ENCODE measurements around the gene RELT.

- TF ChIP-seq EZH2 (IDR thresholded peaks at IDR 0.05; ENCODE audit: low read depth, unreplicated experiment), result no peak
- TF ChIP-seq, protein P1, sequence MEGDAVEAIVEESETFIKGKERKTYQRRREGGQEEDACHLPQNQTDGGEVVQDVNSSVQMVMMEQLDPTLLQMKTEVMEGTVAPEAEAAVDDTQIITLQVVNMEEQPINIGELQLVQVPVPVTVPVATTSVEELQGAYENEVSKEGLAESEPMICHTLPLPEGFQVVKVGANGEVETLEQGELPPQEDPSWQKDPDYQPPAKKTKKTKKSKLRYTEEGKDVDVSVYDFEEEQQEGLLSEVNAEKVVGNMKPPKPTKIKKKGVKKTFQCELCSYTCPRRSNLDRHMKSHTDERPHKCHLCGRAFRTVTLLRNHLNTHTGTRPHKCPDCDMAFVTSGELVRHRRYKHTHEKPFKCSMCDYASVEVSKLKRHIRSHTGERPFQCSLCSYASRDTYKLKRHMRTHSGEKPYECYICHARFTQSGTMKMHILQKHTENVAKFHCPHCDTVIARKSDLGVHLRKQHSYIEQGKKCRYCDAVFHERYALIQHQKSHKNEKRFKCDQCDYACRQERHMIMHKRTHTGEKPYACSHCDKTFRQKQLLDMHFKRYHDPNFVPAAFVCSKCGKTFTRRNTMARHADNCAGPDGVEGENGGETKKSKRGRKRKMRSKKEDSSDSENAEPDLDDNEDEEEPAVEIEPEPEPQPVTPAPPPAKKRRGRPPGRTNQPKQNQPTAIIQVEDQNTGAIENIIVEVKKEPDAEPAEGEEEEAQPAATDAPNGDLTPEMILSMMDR (conservative IDR thresholded peaks at IDR 0.05; ENCODE audit: low read depth in 2 of 2), result no peak
Observed at GRCh38 chr11:73326929-73327811, 49.0 kb upstream of the RELT start.

Measured in GM23338 (cell line).